GM20000 (cell line): ENCODE data around the gene RNF7.

Experiments used
- DNase-seq: peaks from one replicate; pipeline ENCODE4 v3.0.0; 2012; ENCODE audit warnings: low spot score
- CTCF ChIP-seq: IDR thresholded peaks from 2 replicates; pipeline ENCODE4 v1.5.1; 2012; ENCODE audit warnings: mild to moderate bottlenecking, control low read depth; ENCODE audit errors: extremely low read depth, missing control alignments

RNF7 gene

DNA sequence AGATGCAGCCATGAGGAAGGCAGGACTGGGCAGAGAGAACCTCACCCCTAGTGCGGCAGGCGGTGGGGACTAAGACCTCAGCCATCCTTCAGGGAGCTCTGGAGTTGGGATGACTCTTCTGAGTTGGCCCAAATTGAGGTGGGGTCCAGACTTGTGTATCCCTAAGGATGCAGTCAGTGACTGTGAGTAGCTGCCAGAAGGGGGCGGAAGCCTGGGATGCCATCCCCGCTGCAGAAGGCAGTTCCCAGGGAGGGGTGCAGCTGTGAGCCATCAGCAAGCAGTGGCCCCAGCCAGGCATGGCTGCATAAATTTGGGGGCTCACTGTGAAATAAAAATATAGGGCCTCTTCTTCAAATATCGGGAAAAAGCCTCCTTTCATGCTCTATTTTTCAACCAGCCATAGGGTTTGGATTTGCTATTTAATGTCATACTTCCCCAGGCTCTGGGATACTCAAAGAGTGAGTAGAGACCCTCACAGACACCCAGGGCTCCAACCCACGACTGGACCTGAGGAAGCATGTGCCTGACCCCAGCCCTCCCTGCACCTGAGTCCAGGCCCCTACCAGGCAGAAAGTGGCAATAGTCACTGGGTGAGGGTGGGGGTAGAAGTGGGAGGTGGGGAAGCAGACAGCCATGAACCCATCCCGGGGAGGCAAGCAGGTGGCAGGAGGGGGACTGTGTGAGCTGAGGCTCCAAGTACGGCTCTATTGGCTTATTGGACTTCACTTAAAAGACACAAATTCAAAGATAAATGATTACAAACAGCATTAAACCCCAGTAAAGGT lies 55.6 kb downstream of the RNF7 start:
- DNase-seq: no peak
- TF ChIP-seq CTCF: no peak

DNA sequence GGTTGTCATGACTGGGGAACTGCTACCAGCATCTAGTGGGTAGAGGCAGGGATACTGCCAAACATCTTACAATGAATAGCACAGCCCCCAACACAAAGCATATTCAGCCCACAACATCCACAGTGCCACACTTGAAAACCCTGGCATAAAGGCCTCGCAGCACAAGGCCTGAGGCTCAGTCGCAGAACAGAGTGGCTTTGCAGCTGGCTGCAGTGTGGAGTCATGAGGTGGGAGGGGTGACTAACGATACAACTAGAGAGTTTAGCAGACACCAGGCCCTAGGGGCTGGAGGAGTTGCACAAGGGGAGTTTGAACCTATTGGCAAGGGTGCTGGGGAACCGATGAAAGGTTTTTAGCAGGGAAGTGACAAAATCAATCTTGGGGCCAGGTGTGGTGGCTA lies 57.2 kb downstream of the RNF7 start:
- no peak for TF ChIP-seq CTCF
- no peak for DNase-seq

DNA sequence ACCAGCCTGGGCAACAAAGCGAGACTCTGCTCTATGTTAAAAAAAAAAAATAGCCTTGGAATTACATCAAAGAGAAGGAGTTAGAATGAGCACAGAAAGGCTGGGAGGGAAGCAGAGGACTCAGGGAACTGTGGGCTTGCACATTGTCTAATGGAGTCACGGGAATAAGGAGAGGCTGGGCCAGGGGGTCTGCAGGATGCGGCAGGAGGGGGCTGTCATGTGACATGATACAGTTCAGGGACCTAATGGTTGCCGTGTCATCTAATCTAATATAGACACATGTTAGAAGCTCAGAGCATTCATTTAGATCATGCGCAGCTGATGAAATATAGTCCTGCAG lies 57.6 kb downstream of the RNF7 start:
- TF ChIP-seq CTCF: no peak
- no peak for DNase-seq

GRCh38 chr3:141796081-141796888 lies 58.2 kb downstream of the RNF7 start:
- peak; percentile 79 for DNase-seq
- TF ChIP-seq CTCF: no peak
